GM21737 (cell line): ENCODE results near the gene TPGS1.

Experiments used
- ATAC-seq: cut with Tn5 transposase; IDR thresholded peaks from one replicate; pipeline ENCODE4 v1.9.1; 2021; ENCODE audit warnings: mild to moderate bottlenecking, moderate library complexity; ENCODE audit not compliant: unreplicated experiment

The TPGS1 gene

GRCh38 chr19:538641-539428 lies 31.5 kb downstream of the TPGS1 start:
- no peak for ATAC-seq

DNA sequence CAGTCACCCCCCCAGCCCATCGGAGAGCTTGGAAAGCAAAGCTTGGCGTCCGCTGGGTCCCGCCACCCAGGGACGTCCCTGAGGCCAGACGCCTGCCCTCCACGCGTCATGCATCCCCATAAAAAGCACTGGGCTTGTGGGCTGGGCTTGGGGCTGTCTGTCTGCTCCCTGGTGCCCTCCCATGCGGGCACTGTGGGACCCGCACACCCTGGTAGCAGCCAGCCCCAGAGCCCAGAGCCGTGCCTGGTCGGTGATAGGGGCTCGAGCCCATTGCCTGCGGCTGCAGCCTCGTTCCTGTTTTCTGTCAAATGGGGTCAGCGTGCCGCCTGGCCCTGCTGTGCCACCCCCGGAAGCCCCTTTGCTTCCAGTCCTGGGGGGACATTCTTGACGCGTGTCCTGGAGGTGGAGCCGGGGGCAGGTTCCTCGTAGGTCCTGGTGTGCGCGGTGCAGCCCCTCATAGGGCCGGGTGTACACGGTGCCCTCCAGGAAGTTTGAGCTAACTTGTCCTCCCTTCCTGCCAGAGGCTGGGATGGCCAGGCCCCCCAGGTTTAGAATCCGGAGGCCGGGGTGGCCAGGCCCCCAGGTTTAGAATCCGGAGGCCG lies 32.2 kb downstream of the TPGS1 start:
- ATAC-seq: no peak

- no peak for ATAC-seq
These were observed 33.8 kb downstream of the TPGS1 start for GRCh38 chr19:540867-541637.

DNA sequence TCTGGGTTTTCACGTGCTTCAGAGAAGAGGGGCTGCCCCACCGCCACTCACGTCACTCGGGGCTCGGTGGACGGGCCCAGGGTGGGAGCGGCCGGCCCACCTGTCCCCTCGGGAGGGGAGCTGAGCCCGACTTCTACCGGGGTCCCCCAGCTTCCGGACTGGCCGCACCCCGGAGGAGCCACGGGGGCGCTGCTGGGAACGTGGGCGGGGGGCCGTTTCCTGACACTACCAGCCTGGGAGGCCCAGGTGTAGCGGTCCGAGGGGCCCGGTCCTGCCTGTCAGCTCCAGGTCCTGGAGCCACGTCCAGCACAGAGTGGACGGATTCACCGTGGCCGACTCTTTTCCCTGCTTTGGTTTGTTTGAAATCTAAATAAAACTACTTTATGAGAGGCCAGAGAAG lies 34.4 kb downstream of the TPGS1 start:
- ATAC-seq: no peak

- ATAC-seq: no peak
These were observed 35.0 kb downstream of the TPGS1 start for GRCh38 chr19:542173-542866.

- no peak for ATAC-seq
These were observed 36.8 kb downstream of the TPGS1 start, which contains the start of gene GZMM for GRCh38 chr19:543910-544608. Gene GZMM (plus strand): TSS chr19:544053. CDS start chr19:544072, 19 bp downstream.

- no peak for ATAC-seq
These were observed 39.8 kb downstream of the TPGS1 start for GRCh38 chr19:547117-547516.

DNA sequence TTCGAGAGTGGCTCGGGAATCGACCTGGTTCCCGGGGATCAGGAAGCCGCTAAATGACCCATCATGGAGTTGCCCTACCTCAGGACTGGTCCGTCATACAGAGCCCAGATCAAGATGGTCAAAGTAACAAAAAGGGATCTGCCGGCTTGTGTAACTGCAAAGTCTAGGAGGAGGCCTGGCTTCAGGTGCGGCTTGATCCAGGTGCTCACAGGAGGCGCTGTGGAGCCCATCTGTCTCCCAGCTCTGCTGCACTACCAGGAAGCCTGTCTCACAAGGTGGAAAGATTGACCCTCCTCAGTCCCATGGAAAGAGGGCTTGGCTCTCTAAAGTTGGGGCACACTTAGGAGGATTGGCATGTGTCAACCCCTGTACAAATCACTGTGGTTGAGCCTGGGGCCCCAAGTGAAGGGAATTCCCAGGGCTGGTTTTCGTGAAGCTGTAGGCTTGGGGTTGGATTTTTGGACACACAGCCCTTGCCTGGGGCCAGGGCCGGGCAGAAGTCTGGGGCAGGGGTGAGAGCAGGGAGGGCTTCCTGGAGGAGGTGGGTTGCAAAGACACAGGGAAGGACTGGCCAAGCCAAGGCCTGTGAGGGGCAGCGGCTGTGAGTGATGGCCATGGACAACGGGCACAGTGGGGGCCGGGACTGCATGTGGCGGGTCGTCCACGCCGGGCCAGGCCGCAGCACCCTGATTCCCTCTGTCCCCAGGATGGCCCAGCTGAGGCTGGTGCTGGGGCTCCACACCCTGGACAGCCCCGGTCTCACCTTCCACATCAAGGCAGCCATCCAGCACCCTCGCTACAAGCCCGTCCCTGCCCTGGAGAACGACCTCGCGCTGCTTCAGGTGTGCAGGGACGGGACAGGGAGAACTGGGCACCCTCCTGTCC lies 40.8 kb downstream of the TPGS1 start:
- no peak for ATAC-seq

DNA sequence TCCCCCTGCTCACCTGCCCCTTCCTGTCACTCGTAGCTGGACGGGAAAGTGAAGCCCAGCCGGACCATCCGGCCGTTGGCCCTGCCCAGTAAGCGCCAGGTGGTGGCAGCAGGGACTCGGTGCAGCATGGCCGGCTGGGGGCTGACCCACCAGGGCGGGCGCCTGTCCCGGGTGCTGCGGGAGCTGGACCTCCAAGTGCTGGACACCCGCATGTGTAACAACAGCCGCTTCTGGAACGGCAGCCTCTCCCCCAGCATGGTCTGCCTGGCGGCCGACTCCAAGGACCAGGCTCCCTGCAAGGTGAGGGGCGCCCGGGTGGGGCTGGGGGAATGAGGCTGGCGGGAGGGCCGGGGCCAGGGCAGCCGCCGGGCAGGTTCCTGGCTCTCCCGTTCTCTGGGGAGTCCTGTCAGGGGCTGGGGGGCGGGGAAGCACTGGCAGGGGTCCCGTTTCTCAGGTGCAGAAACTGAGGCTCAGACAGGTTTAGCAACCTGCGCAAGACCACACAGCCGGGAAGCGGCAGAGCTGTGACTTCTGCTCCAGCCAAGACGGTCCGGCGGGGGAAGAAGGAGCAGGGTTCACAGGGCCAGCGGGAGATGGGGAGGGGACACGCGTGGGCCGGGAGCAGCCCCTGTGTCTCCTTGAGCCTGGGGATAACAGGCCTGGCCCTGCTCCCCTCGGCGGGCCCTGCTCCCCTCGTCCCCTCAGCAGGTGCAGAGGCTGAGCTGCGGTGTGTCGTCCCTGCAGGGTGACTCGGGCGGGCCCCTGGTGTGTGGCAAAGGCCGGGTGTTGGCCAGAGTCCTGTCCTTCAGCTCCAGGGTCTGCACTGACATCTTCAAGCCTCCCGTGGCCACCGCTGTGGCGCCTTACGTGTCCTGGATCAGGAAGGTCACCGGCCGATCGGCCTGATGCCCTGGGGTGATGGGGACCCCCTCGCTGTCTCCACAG lies 41.9 kb downstream of the TPGS1 start:
- ATAC-seq: no peak

DNA sequence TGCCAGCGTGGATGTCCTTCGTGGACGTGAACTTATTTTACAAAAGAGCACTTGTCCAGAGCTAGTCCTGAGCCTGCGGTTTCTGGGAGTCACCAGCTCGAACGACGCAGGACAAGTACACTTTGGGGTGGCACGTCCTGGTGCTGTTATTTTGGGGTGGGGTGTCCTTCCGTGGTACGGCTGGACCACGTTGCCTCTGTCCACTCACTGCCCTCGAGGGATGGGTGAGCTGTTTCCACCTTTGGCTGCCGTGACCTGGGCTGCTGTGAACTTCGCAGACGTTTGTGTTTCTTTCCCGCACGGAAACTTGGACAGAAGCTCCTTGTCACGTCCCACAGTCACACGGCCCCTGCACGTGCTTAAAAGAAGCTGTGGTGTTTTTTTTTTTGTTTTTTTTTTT lies 47.5 kb downstream of the TPGS1 start:
- no peak for ATAC-seq

GRCh38 chr19:555474-555808 lies 48.1 kb downstream of the TPGS1 start:
- ATAC-seq: no peak

DNA sequence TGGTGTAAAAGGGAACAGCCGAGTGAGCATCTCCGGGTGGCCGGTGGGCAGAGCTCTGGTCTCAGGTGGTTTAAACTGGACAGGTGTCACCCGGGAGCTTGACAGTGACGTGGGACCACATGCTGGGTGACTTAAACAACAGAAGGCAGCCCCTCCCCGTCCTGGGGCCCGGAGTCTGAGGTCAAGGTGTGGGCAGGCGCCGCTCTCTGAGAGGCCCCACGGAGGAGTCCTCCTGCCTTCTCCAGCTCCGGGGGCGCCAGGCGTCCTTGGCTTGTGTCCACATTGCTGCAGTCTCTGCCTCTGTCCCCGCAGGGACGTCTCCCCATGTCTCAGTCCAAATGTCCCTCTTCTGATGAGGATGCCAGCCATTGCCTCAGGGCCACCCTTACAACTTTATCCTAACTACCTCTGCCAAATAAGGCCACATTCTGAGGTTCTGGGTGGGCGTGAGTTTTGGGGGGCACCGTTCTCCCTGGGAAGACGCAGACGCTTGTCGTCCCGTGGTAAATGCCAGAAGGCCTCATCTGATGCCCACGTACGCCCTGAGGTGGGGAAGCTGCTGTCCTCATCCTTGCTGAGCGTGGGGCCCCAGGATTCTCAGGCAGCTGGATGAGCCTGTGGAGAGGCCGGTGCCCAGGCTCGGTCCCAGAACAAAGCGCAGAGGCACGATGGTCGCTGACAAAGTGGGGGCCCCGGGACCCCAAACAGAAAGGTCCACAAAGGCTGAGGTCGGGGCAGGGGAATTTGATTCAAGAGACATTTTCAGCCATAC lies 49.5 kb downstream of the TPGS1 start:
- no peak for ATAC-seq

GRCh38 chr19:558770-559439 lies 51.6 kb downstream of the TPGS1 start:
- no peak for ATAC-seq

DNA sequence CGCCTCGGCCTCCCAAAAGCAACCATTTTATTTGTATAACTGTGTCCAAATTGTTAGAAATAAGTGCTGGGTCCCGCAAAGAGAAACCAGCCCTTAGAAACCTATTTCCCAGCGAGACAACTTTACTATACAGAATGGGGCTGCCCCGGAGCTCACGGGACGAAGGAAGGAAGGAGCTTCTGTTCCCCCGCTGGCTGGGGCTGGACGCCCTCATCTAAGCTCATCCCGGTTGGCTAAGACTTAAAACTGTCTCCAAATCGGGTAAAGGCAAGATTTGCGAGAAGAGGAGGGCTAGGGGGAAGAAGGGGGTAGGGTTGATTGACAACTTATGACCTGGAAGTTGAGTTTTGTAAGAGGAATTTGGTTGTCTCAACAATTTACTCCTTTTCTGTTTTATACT lies 52.8 kb downstream of the TPGS1 start:
- no peak for ATAC-seq

- no peak for ATAC-seq
These were observed 59.1 kb downstream of the TPGS1 start for GRCh38 chr19:566403-566802.

GRCh38 chr19:566844-567243 lies 59.5 kb downstream of the TPGS1 start:
- no peak for ATAC-seq

DNA sequence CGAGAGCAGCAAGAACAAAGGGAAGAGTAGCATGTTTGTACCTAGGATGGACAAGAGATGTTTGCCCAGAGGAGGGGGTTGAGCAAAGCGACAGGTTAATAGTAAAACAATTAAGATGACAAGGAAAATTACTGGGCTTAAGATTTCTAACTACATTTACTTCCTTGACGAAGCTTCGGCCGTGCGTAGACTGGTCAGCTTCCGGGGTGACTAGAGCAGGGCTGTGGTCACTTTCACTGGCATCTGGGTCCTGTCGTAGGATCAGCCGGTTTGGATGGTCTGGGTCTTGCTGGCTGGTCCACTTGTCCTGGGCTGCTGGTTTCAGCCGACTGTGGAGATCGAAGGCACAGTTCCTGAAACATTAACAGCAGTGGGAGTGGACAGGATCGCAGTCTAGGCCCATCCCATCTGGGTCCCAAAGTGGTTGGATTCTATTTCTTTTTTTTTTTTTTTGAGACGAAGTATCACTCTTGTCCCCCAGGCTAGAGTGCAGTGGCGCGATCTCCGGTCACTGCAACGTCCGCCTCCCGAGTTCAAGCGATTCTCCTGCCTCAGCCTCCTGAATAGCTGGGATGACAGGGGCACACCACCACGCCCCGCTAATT lies 60.1 kb downstream of the TPGS1 start:
- no peak for ATAC-seq
